HEK293 (cell line): ENCODE results near the gene NFIL3.

ENCODE experiments used
- CTCF ChIA-PET: fragments of 350-600 bp; formaldehyde crosslinking; extraction: SDS; loops from one replicate; lab custom pipeline; 2021; ENCODE audit warnings: antibody characterized with exemption; lab: Yijun Ruan, JAX
- POLR2A ChIA-PET: fragments of 300-600 bp; formaldehyde crosslinking; extraction: SDS; loops from one replicate; lab custom pipeline; 2020; ENCODE audit warnings: antibody characterized with exemption, inconsistent platforms; lab: Yijun Ruan, JAX
- H3K27ac ChIP-seq: fragments of 200-500 bp; sonication (Bioruptor generic); 2 replicates; pipeline ENCODE4 v1.5.1; 2014; ENCODE audit warnings: low read depth, low read length, control low read depth, inconsistent platforms; ENCODE audit errors: extremely low read depth
- H3K36me3 ChIP-seq, 2 experiments: fragments of 200-500 bp in 1 of 2; sonication (Bioruptor generic) in 1 of 2; 1 replicate in 1 of 2; 2 replicates in 1 of 2; pipeline ENCODE4 v1.5.1; 2014 to 2017; ENCODE audit warnings: inconsistent platforms in 2 of 2, low read length in 2 of 2; ENCODE audit not compliant: control insufficient read depth in 2 of 2, insufficient read depth in 1 of 2
- H3K4me1 ChIP-seq: fragments of 200-500 bp; sonication (Bioruptor generic); 2 replicates; pipeline ENCODE4 v1.5.1; 2014; ENCODE audit warnings: mild to moderate bottlenecking, low read length, inconsistent platforms; ENCODE audit not compliant: control insufficient read depth, insufficient read depth
- H3K4me3 ChIP-seq: 2 replicates; pipeline ENCODE4 v1.5.1; 2011; ENCODE audit warnings: low read depth, mild to moderate bottlenecking, control low read depth, low read length, moderate library complexity
- H3K9me3 ChIP-seq: fragments of 200-500 bp; sonication (Bioruptor generic); 2 replicates; pipeline ENCODE4 v1.5.1; 2014; ENCODE audit warnings: low read depth, low read length, inconsistent platforms; ENCODE audit not compliant: control insufficient read depth, insufficient read depth
- HIC1 ChIP-seq: fragments of 450-650 bp; formaldehyde crosslinking; IDR thresholded peaks from 2 replicates; pipeline ENCODE4 v1.5.1; 2016; ENCODE audit warnings: missing biosample characterization, missing genetic modification characterization
- HOXC10 ChIP-seq: sonication (generic); formaldehyde crosslinking; IDR thresholded peaks from 2 replicates; pipeline ENCODE4 v1.8.1; 2023; ENCODE audit warnings: mild to moderate bottlenecking, missing genetic modification reagents
- KLF16 ChIP-seq: fragments of 450-650 bp; formaldehyde crosslinking; IDR thresholded peaks from 2 replicates; pipeline ENCODE4 v1.5.1; 2017; ENCODE audit warnings: missing biosample characterization, missing genetic modification characterization
- PRDM6 ChIP-seq: fragments of 450-650 bp; formaldehyde crosslinking; IDR thresholded peaks from 2 replicates; pipeline ENCODE4 v1.5.1; 2017; ENCODE audit warnings: missing biosample characterization, missing genetic modification characterization
- REPIN1 ChIP-seq: fragments of 450-650 bp; formaldehyde crosslinking; IDR thresholded peaks from 2 replicates; pipeline ENCODE4 v1.5.1; 2017; ENCODE audit warnings: missing biosample characterization, missing genetic modification characterization, low read depth
- REST ChIP-seq: fragments of 450-650 bp; formaldehyde crosslinking; IDR thresholded peaks from 2 replicates; pipeline ENCODE4 v1.5.1; 2016; ENCODE audit warnings: missing biosample characterization, missing genetic modification characterization
- SALL2 ChIP-seq: fragments of 450-650 bp; formaldehyde crosslinking; IDR thresholded peaks from 2 replicates; pipeline ENCODE4 v1.5.0; 2017; ENCODE audit warnings: missing biosample characterization, mild to moderate bottlenecking, missing genetic modification characterization, borderline replicate concordance
- SP2 ChIP-seq: fragments of 450-650 bp; formaldehyde crosslinking; IDR thresholded peaks from 2 replicates; pipeline ENCODE4 v1.5.1; 2016; ENCODE audit warnings: missing biosample characterization, missing genetic modification characterization
- YY1 ChIP-seq: fragments of 450-650 bp; formaldehyde crosslinking; IDR thresholded peaks from 2 replicates; pipeline ENCODE4 v1.5.1; 2018; ENCODE audit warnings: missing biosample characterization, missing genetic modification characterization
- ZBTB10 ChIP-seq: fragments of 450-650 bp; formaldehyde crosslinking; IDR thresholded peaks from 2 replicates; pipeline ENCODE4 v1.5.1; 2016; ENCODE audit warnings: missing biosample characterization, missing genetic modification characterization
- ZBTB20 ChIP-seq: fragments of 450-650 bp; formaldehyde crosslinking; IDR thresholded peaks from 2 replicates; pipeline ENCODE4 v1.5.1; 2016; ENCODE audit warnings: missing biosample characterization, missing genetic modification characterization
- ZBTB21 ChIP-seq: fragments of 450-650 bp; formaldehyde crosslinking; IDR thresholded peaks from 2 replicates; pipeline ENCODE4 v1.5.1; 2017; ENCODE audit warnings: missing biosample characterization, missing genetic modification characterization
- ZEB2 ChIP-seq: fragments of 450-650 bp; formaldehyde crosslinking; IDR thresholded peaks from 2 replicates; pipeline ENCODE4 v1.5.1; 2016; ENCODE audit warnings: missing biosample characterization, missing genetic modification characterization
- ZNF19 ChIP-seq: fragments of 450-650 bp; formaldehyde crosslinking; IDR thresholded peaks from 2 replicates; pipeline ENCODE4; 2016; ENCODE audit warnings: missing biosample characterization, missing genetic modification characterization, low read depth
- ZNF350 ChIP-seq: fragments of 450-650 bp; formaldehyde crosslinking; IDR thresholded peaks from 2 replicates; pipeline ENCODE4 v1.5.0; 2017; ENCODE audit warnings: missing biosample characterization, mild to moderate bottlenecking, missing genetic modification characterization
- ZNF366 ChIP-seq: fragments of 450-650 bp; formaldehyde crosslinking; conservative IDR thresholded peaks from 2 replicates; pipeline ENCODE4 v1.5.1; 2016; ENCODE audit warnings: missing biosample characterization, missing genetic modification characterization
- ZNF501 ChIP-seq: fragments of 450-650 bp; formaldehyde crosslinking; IDR thresholded peaks from 2 replicates; pipeline ENCODE4 v1.5.1; 2016; ENCODE audit warnings: missing biosample characterization, missing genetic modification characterization
- ZNF529 ChIP-seq: fragments of 450-650 bp; formaldehyde crosslinking; IDR thresholded peaks from 2 replicates; pipeline ENCODE4 v1.5.1; 2017; ENCODE audit warnings: missing genetic modification characterization, missing biosample characterization; ENCODE audit not compliant: insufficient replicate concordance
- ZNF610 ChIP-seq: fragments of 450-650 bp; formaldehyde crosslinking; IDR thresholded peaks from 2 replicates; pipeline ENCODE4 v1.5.1; 2016; ENCODE audit warnings: missing biosample characterization, missing genetic modification characterization, borderline replicate concordance
- ZNF629 ChIP-seq: fragments of 450-650 bp; formaldehyde crosslinking; IDR thresholded peaks from 2 replicates; pipeline ENCODE4 v1.5.1; 2017; ENCODE audit warnings: missing biosample characterization, missing genetic modification characterization
- ZNF776 ChIP-seq: fragments of 450-650 bp; formaldehyde crosslinking; IDR thresholded peaks from 2 replicates; pipeline ENCODE4 v1.5.0; 2017; ENCODE audit warnings: missing biosample characterization, missing genetic modification characterization, borderline replicate concordance

The NFIL3 gene

GRCh38 chr9:91417602-91418214, 5.9 kb downstream of the NFIL3 start (continued):
- TF ChIP-seq ZNF501 (tag by site-specific recombination) (no peak), ZNF629 (tag by site-specific recombination) (peak; percentile 21; the same call in 1 of the 2 replicates), REST (tag by site-specific recombination) (no peak), KLF16 (tag by site-specific recombination) (no peak), YY1 (tag by site-specific recombination) (no peak), SP2 (tag by site-specific recombination) (no peak), PRDM6 (tag by site-specific recombination) (peak; percentile 52; the same call in 1 of the 2 replicates), ZNF776 (tag by site-specific recombination) (no peak), ZBTB20 (tag by site-specific recombination) (no peak), ZBTB21 (tag by site-specific recombination) (peak; percentile 15; the same call in 1 of the 2 replicates), ZNF529 (tag by site-specific recombination) (no peak), HOXC10 (no peak), SALL2 (tag by site-specific recombination) (no peak), REPIN1 (tag by site-specific recombination) (no peak), ZNF19 (tag by site-specific recombination) (no peak), ZNF350 (no peak), ZNF610 (tag by site-specific recombination) (no peak)

- no peak overlapping the region for H3K4me3 ChIP-seq
- peaks cover 8% of the 10 kb centered on the region; the same call in 1 of the 2 replicates for H3K4me1 ChIP-seq
- no peaks in the 10 kb centered on the region for H3K36me3 ChIP-seq
- POLR2A ChIA-PET, result no interaction called here
- no peaks in the 10 kb centered on the region for H3K9me3 ChIP-seq
- H3K27ac ChIP-seq, result no peak overlapping the region
- CTCF ChIA-PET, result interaction anchor here (0.7 kb wide), 1 partner anchor 379 kb away, joined by 3 read pairs; no protein-coding TSS in a partner anchor
- TF ChIP-seq ZNF366 (tag by site-specific recombination), result peak; percentile 42; the same call in 1 of the 2 replicates
- peak; percentile 42; the same call in 1 of the 2 replicates for TF ChIP-seq ZNF629 (tag by site-specific recombination)
- no peak for TF ChIP-seq HIC1 (tag by site-specific recombination)
- no peak for TF ChIP-seq ZBTB10 (tag by site-specific recombination)
- 0 out of 2 replicates have a peak, but pooled peaks have one; percentile 30 for TF ChIP-seq ZEB2 (tag by site-specific recombination)
- TF ChIP-seq PRDM6 (tag by site-specific recombination), result peak; percentile 31; the same call in 1 of the 2 replicates
Measured at GRCh38 chr9:91416096-91416712, 7.4 kb downstream of the NFIL3 start.
